ENCODE measurements around the gene CNOT4.

CNOT4 gene, protein sequence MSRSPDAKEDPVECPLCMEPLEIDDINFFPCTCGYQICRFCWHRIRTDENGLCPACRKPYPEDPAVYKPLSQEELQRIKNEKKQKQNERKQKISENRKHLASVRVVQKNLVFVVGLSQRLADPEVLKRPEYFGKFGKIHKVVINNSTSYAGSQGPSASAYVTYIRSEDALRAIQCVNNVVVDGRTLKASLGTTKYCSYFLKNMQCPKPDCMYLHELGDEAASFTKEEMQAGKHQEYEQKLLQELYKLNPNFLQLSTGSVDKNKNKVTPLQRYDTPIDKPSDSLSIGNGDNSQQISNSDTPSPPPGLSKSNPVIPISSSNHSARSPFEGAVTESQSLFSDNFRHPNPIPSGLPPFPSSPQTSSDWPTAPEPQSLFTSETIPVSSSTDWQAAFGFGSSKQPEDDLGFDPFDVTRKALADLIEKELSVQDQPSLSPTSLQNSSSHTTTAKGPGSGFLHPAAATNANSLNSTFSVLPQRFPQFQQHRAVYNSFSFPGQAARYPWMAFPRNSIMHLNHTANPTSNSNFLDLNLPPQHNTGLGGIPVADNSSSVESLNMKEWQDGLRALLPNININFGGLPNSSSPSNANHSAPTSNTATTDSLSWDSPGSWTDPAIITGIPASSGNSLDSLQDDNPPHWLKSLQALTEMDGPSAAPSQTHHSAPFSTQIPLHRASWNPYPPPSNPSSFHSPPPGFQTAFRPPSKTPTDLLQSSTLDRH

DNA sequence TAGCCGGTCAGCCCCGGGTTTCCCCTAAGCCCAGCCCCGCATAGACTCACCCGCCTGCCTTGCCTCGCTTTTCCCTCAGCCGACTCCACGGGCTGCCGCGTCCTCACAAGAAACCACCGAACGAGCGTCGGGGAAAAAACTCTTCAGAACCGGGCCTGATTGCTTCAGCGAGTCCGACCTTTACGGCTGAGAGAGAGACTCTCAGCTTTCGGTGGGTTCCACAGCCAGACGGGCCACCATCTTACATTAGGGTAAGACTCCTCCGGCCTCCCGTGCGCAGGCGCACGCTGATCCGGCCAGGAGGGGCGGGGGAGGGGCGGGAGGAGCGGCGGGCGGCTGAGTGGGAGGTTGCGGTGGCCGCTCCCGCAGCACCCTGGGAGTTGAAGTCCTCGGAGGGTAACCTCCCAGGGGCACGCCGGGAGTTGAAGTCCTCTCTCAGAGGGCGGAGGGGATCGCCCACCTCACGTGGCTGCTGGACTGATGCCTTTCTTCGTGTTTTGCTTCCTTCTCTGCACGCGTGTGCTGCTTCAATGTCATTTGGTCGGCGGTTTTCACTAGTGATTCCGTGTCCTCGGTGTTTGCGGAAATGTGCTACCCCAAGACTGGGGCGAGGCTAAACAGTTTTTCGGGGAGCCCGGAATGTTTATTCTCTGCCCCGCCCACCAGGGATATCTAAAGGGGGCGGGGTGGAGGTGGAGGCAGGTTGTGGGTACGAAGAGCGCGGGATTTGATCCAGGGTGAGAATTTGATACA lies at the start of gene CNOT4:
TSS of gene CNOT4 (minus strand) at position 264 of the 753 bp plus-strand sequence. CDS start 71,771 bp downstream, outside the sequence.
- DNase-seq (ENCODE audit: low read depth, low spot score) = peak; percentile 95

DNA sequence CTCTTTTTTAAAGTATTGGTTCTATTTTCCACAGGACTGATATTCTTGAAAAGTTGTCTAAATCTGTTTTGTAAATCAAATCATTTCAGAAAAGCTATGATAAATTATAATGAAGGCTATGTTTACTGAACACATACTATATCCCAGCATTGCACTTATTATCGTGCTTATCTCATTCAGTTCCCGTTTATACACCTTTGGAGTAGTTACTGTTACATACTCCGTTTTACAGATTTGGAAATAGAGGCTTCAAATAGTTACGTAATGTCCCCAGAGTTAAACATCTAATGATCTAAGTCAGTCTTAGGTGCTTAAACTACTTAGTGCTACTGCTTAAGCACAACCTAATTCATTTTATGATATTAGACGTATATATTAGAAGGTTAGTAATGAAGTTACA lies 49.0 kb upstream of the CNOT4 start:
- no peak for DNase-seq (ENCODE audit: low read depth, low spot score)

DNA sequence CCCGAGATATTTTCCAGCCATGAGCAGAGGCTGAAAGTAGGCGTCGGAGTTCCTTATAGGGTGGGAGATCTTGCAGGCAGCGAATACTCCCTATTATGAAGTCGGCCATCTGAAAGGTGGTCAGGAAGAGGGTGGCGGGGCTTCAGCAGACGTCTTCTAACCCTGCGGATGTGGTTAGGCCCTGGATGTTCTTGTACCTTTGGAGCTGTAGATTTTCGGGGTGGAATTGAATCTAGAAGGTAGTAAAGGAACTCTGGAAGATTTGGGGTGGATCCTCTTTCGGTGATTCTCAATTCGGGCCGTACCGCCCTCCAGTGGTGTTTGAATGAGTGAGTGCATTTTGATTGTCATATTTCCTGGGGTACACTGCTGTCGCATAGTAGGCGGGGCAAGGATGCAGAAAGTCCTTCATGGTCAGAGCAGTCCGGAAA lies 48.5 kb upstream of the CNOT4 start:
- peak; percentile 26 for DNase-seq (ENCODE audit: low read depth, low spot score)

DNA sequence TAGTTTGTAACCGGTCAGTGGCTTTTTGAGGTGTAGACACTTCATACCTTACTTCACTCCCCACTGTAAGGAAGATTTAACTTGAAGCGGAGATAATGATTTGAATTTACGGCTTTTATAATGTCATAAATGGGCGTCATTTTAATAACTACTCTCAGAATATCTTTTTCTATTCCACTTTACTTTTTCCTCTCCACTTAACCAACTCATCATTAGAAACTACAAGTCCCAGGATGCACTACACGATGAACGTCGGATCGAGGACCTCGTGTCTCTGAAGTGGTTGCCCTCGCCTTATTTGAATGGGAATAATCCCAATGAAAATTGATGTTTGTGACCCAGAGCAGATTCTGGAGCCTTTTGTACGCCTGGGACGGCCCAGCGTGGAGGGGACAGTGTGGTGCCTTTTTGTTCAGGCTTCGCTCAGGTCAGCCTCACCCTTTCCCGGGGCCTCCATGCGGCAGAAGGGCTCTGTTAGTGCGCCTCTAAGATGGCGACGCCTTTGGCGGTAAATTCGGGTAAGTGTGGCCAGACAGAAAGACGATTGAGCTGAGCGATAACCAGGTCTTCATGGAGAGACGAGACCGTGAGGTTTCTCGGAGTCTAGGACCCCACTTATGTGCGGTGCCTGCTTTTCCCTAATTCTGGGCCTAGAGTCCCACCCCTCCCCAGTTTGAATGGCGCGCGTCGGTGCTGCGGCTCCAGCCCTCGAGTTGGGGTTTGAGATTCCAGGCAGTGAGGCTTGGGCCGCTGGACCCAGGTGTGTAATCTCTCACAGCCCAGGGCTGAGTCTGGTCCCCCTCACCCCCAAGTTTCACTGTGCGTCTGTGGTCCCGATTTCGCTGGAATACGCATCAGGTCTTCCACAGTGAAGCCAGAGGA lies 47.8 kb upstream of the CNOT4 start, which contains the start of gene NUP205:
TSS of gene NUP205 (plus strand) at position 463 of the 882 bp plus-strand sequence. CDS start at position 491, 28 bp downstream.
- peak; percentile 43 for DNase-seq (ENCODE audit: low read depth, low spot score)

DNA sequence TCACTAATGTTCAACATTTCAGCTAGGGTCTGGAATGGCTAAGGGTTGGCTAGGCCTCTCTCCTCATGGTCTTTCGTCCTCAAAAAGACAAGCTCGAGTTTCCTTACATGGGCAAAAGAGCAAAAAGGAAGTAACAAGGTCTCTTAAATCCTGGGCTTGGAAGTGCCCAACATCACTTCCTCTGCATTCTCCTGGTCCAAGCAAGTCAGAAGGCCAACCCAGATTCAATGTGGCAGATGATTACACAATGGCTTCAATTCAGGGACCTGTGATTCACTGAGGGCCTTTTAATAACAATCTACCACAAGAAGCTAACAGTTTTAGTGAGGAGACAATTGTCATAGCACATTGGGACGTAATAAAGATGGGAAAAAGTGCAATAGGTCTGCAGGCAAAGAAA lies 43.4 kb upstream of the CNOT4 start:
- no peak for DNase-seq (ENCODE audit: low read depth, low spot score)

DNA sequence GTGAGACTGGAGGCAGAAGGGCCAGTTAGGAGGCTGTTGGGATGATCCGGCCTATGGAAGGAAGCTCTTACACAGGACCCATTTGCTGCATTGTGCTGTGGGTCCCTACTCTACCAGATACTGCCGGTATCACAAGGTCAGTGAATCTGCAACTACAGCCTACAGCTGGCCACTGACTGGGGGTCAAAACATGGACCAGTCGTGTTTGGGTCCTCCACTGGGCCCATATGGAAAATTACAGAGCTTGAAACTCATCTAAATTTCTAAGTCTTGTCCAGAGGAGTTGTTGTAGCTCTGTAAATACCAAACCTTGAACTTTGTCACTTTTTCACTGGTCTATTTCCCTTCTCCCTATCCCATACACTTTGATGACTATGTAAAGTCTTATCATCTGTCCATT lies 42.2 kb upstream of the CNOT4 start:
- no peak for DNase-seq (ENCODE audit: low read depth, low spot score)

DNA sequence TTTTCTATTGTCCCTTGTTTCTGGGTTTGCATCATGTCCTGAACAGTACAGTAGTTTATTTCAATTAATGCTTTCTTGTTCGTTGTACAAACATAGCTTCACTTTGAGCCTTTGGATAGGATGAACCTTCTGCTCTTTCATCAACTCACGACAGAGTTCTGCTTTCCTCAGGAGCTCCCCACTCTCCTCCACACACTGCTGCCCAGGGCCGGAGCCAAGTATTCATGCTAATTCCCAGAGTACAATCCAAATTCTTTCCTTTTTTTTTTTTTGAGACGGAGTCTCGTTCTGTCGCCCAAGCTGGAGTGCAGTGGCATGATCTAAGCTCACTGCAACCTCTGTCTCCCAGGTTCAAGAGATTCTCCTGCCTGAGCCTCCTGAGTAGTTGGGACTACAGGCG lies 40.3 kb upstream of the CNOT4 start:
- DNase-seq (ENCODE audit: low read depth, low spot score) = no peak

DNA sequence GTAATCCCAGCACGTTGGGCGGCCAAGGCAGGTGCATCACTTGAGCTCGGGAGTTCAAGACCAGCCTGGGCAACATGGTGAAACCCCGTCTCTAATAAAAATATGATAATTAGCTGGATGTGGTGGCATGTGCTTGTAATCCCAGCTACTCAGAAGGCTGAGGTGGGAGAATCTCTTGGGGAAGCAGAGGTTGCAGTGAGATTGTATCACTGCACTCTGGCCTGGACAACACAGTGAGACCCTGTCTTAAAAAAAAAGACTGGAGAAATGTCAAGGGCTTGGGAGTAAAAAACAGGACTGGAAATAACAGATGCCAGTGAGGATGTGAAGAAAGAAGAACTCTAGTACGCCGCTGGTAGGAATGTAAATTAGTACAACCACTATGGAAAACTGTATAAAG lies 31.1 kb upstream of the CNOT4 start:
- no peak for DNase-seq (ENCODE audit: low read depth, low spot score)

DNA sequence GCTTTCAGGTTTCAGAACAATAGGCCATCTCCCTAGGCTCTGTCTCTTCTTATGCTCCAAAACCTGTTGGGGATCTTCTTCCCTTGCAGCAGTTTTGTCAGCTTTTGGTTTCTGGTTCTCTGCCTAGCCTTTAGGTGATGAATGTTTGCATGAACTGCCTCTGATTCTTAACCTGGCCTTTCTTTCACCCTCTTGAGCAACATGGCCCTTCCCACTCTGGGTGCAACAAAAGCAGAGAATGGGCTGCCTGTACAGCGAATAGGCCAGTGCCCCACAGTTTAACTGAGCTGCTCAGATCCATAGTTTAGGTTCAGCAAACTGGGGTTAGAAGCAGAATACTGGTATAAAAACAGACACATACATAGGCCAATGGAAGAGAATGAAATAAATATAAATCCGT lies 29.7 kb upstream of the CNOT4 start:
- no peak for DNase-seq (ENCODE audit: low read depth, low spot score)

DNA sequence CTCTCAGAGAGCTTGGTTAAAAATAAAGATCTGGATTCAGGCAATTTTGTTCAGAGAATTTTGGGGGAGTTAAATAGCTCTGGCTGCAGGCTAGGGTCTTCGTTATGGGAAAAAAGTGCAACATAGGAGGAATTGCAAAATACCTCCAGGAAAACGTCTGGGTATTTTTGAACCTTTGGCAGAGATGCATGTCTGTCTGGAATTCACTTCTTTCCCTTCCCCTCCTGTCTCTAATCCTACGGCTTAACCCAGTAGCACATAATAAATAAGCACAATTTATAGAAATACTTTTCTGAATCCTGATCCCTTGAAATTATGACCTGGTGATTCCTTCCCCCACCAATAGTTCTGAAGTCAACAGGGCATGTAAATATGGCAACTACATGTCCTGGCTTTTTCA lies 28.5 kb upstream of the CNOT4 start:
- no peak for DNase-seq (ENCODE audit: low read depth, low spot score)

DNA sequence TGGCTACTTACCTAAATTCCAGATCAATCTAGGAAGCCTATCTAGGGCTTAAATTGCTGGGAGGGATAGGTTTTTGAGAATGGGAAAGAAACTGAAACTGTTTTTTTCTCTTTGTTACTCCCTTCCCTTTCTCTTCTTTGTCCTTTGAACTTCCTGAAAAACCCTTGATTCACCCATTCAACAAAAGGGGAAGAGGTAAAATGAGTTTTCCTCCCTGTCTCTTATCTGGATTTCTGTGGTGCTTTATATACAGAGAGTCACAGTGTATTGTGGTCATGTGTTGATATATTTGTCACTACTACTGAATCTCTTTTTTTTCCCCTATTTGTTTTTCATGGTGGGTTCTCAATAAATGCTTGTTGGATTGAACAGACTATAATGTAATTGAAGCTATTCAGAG lies 28.0 kb upstream of the CNOT4 start:
- DNase-seq (ENCODE audit: low read depth, low spot score) = no peak

DNA sequence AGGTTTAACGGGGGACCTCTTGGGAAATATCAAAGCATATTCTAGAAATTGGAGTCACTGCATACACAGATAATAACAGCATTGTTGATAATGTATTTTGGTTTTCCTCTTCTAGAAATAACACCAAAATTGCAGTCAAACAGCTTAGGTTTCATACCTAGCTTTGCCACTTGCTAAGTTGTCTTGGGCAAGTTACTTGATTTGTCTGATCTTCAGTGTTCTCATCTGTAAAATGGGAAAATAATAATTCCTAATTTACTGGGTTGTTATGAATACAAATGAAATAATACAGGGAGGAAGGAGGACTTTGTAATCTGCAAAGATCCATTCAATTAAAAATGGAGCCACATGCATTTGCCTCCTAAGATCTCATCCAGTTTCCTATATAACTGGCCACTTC lies 27.6 kb upstream of the CNOT4 start:
- no peak for DNase-seq (ENCODE audit: low read depth, low spot score)

DNA sequence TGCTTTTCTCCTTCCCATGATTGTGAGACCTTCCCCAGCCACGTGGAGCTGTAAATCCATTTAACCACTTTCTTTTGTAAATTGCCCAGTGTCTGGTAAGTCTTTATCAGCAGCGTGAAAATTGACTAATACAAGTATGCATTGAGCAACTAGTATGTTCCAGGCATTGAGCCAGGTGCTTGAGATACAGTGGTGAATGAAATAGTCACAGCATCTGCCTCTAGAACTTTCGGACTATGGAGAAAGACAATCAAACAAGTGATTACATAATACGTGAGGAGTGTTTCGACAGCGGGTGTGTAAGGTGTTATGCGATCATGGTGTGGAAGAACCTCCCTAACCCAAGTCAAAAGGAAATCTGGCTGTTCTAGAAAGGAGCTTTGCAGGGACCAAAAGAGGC lies 26.2 kb upstream of the CNOT4 start:
- DNase-seq (ENCODE audit: low read depth, low spot score) = no peak

DNA sequence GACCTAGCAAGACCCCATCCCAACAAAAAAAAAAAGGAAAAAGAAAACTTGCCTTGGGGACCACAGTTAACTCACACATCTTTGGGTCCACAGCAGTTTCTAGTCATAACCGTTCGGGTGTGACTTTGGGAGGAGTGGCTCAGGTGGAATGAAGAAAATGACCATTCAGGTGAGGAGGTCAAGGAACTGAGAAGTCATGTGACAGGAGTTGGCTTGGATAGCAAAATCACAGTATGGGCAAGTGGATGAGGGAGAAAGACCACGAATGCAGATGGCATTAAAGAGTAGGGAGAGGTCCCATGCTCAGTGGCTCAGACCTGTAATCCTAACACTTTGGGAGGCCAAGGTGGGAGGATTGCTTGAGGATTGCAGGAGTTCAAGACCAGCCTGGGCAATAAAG lies 17.1 kb upstream of the CNOT4 start:
- no peak for DNase-seq (ENCODE audit: low read depth, low spot score)

DNA sequence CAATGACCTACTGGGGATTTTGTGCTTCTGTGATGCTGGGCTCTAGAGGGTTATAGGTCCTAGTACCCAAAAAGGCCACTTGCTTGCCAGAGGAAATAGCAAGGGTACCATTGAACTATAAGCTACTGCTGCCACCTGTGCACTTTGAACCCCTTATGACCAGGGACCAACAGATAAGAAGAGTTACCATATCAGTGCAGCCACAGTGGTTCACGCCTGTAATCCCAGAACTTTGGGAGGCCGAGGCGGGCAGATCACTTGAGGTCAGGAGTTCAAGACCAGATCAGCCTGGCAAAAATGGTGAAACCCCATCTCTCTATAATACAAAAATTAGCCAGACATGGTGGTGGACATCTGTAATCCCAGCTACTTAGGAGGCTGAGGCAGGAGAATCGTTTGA lies 15.5 kb upstream of the CNOT4 start:
- DNase-seq (ENCODE audit: low read depth, low spot score) = no peak

DNA sequence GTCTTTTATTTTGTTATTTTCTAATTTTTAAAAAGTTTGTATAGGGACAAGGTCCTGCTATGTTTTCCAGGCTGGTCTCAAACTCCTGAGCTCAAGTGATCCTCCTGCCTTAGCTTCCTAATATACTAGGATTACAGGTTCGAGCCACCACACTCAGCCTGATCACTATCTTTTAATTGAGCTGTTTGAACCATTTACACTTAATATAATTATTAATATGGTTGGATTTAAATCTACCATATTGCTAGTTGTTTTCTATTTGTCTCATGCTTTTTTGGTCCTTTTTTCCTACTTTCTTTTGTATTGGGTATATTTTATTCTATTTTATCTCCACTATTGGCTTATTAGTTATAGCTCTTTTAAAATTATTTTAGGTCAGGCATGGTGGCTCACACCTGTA lies 13.2 kb upstream of the CNOT4 start:
- DNase-seq (ENCODE audit: low read depth, low spot score) = no peak

DNA sequence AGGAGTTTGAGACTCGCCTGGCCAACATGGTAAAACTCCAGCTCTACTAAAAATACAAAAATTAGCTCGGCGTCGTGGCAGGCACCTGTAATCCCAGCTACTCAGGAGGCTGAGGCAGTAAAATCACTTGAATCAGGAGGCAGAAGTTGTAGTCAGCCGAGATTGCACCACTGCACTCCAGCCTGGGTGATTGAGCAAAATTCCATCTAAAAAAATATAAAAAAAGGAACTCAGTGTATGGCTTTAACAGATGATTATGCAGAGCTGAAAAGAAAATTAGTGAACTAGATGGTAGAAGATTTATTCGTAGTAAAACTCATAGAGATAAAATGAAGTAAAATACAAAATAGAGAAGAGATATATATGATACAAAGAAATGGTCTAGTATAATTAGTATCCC lies 12.6 kb upstream of the CNOT4 start:
- no peak for DNase-seq (ENCODE audit: low read depth, low spot score)

DNA sequence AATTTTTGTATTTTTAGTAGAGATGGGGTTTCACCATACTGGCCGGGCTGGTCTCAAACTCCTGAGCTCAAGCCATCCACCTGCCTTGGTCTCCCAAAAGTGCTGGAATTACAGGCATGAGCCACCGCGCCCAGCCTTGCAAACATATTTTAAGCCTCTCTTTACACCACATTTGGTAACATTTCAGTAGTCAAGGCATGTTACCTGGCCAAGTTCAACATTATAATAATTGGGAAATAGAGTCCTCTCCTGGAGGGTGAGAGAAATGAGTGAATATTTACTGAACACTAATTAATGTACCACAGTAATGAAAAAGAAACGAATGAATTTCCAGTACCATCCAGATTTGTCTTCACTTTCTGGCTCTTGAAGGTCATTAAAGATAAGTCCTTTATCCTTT lies 10.0 kb upstream of the CNOT4 start:
- no peak for DNase-seq (ENCODE audit: low read depth, low spot score)

DNA sequence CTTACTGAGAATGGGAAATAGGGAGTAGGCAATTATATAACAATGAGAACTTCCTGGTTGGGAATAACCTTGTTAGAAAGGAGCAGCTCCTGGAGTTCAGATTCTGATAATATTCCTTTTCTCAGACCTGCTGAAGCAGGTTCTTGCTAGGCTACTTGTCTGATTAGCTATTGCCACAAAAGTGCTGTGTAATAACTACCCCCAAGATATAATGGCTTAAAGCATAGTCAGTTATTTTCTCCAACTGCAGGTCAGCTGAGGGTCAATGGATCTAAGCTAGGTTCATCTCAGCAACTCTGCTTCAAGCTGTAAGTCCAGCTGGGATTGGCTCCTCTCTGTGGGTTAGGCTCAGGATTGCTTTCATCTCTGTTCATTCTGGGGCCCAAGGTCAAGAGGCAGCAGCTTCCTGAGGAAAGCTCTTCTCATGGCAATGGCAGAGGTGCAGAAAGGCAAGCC lies 9.4 kb upstream of the CNOT4 start:
- no peak for DNase-seq (ENCODE audit: low read depth, low spot score)

DNA sequence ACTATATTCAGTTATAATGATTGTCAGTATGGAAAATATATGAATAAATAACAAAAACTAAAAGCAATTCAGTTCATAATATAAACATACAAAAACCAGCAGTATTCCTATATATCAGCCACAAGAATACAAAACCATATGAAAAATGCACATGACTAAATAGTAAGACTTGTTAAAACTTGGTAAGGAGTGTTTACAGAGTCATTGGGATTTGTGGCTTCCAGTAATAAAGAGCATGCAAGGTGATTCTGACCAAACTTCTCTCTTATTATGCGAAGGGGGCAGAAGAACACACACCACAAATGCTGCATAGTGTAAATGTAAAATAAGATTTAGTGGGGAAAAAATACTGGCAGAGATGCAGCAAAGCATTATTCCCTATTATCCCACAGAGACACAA lies 8.8 kb upstream of the CNOT4 start:
- no peak for DNase-seq (ENCODE audit: low read depth, low spot score)

DNA sequence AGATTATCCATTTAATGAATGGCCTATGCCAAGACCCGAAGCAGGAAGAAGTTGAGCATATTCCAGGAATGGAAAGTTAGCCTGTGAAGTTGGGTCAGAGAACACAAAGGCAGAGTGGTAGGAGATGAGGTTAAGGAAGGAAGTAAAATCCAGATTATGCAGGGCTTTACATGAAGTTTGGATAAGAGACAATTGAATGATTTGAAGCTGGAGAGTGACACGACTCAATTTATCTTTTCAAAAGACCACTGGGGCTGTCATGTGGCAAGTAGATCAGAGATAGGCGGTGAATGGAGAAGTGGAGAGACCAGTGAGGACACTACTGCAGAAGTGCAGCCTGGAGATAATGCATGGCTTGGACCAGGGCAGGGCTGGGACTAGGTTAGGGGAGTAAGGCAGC lies 7.2 kb upstream of the CNOT4 start:
- DNase-seq (ENCODE audit: low read depth, low spot score) = no peak
